HCT116 (cell line): ENCODE results near the gene FHOD3. TPM values are rescaled to one million over a fixed set of nuclear protein-coding genes. Genes with fewer than 3 reads are reported as not detected.

Experiments
- ATAC-seq: fragments of 200-7000 bp; cut with Tn5 transposase; 2 replicates; pipeline ENCODE4 v1.9.1; 2020; ENCODE audit warnings: mild to moderate bottlenecking, moderate library complexity
- BruUV-seq: library from RNA; stranded (reverse); fragments of 400-500 nt; replicated peaks from 2 replicates; lab custom pipeline; 2021; lab: Mats Ljungman, UMichigan
- CTCF ChIA-PET: fragments of 300-600 bp; sonication (Branson Sonifier 250); formaldehyde crosslinking; loops from one replicate; lab custom pipeline; 2021; ENCODE audit warnings: antibody characterized with exemption; lab: Charles Lee
- POLR2A ChIA-PET: fragments of 300-600, 350-600 bp; sonication (Branson Sonifier 250); formaldehyde crosslinking; loops from one replicate; lab custom pipeline; 2021; ENCODE audit warnings: antibody characterized with exemption; lab: Charles Lee
- RAD21 ChIA-PET, 2 experiments: fragments of 300-600 bp; sonication (Branson Sonifier 250); formaldehyde crosslinking; loops; one replicate each; lab custom pipeline; 2023; ENCODE audit warnings: low total read pairs in 2 of 2; ENCODE audit not compliant: uncharacterized antibody in 2 of 2, unreplicated experiment in 2 of 2, low non-redundant PET in 1 of 2; lab: Charles Lee
- DNase-seq: peaks from one replicate; pipeline ENCODE4 v3.0.0-alpha.2; 2010; ENCODE audit warnings: low read depth, low spot score
- H2AFZ ChIP-seq: fragments of 200-600 bp; shearing (Covaris generic), sonication (generic); 2 replicates; pipeline ENCODE4 v1.6.1; 2017; ENCODE audit warnings: low read depth, mixed run types, mixed read lengths, antibody characterized with exemption, low read length; ENCODE audit not compliant: poor library complexity, severe bottlenecking
- H3K27ac ChIP-seq: 2 replicates; pipeline ENCODE4 v1.5.1; 2012; ENCODE audit warnings: low read depth, low read length
- H3K27me3 ChIP-seq: fragments of 200-600 bp; sonication (generic); 2 replicates; pipeline ENCODE4 v1.6.1; 2016; ENCODE audit warnings: mixed run types, low read length, mixed read lengths; ENCODE audit not compliant: insufficient read depth
- H3K36me3 ChIP-seq, 2 experiments: fragments of 200-500 bp in 1 of 2; fragments of 200-600 bp in 1 of 2; sonication (Bioruptor generic) in 1 of 2; sonication (generic) in 1 of 2; 2 replicates each; pipeline versions ENCODE4 v1.5.1 to v1.6.1; 2014 to 2016; ENCODE audit warnings: low read length in 2 of 2, inconsistent platforms in 1 of 2, mixed read lengths in 1 of 2, mixed run types in 1 of 2; ENCODE audit not compliant: insufficient read depth in 2 of 2, control insufficient read depth in 1 of 2
- H3K4me1 ChIP-seq, 2 experiments: fragments of 200-600 bp in 1 of 2; sonication (generic) in 1 of 2; 2 replicates each; pipeline versions ENCODE4 v1.5.1 to v1.6.1; 2012 to 2017; ENCODE audit warnings: low read length in 2 of 2, inconsistent platforms in 1 of 2, mild to moderate bottlenecking in 1 of 2, mixed read lengths in 1 of 2, mixed run types in 1 of 2, moderate library complexity in 1 of 2; ENCODE audit not compliant: insufficient read depth in 2 of 2, control insufficient read depth in 1 of 2
- H3K4me2 ChIP-seq: fragments of 200-600 bp; sonication (generic); 2 replicates; pipeline ENCODE4 v1.6.1; 2017; ENCODE audit warnings: mixed run types, low read length, mixed read lengths
- H3K4me3 ChIP-seq, 2 experiments: fragments of 200-600 bp in 1 of 2; sonication (generic) in 1 of 2; replicated peaks in 1 of 2; 2 replicates each; pipeline ENCODE4 v1.5.1; 2011 to 2016; ENCODE audit warnings: low read length in 2 of 2, control low read depth in 1 of 2, low read depth in 1 of 2, mild to moderate bottlenecking in 1 of 2, mixed read lengths in 1 of 2, mixed run types in 1 of 2
- H3K79me2 ChIP-seq: fragments of 200-600 bp; sonication (generic); 2 replicates; pipeline ENCODE4 v1.6.1; 2017; ENCODE audit warnings: mild to moderate bottlenecking, mixed run types, low read length, moderate library complexity, mixed read lengths; ENCODE audit not compliant: insufficient read depth
- H3K9ac ChIP-seq: fragments of 200-600 bp; sonication (generic); 2 replicates; pipeline ENCODE4 v1.6.1; 2016; ENCODE audit warnings: low read length, mixed read lengths
- H3K9me2 ChIP-seq: fragments of 200-600 bp; sonication (generic), shearing (Covaris generic); 2 replicates; pipeline ENCODE4 v1.6.1; 2017; ENCODE audit warnings: mixed run types, mild to moderate bottlenecking, moderate library complexity; ENCODE audit not compliant: insufficient read depth
- H3K9me3 ChIP-seq, 2 experiments: fragments of 200-500 bp in 1 of 2; fragments of 200-600 bp in 1 of 2; sonication (Bioruptor generic) in 1 of 2; sonication (generic) in 1 of 2; 2 replicates each; pipeline ENCODE4 v1.6.1; 2014 to 2017; ENCODE audit warnings: low read length in 2 of 2, mixed read lengths in 2 of 2, inconsistent platforms in 1 of 2, low read depth in 1 of 2, mild to moderate bottlenecking in 1 of 2, mixed run types in 1 of 2, moderate library complexity in 1 of 2; ENCODE audit not compliant: control insufficient read depth in 1 of 2, insufficient read depth in 1 of 2
- H4K20me1 ChIP-seq: fragments of 200-600 bp; sonication (generic), shearing (Covaris generic); 2 replicates; pipeline ENCODE4 v1.6.1; 2017; ENCODE audit warnings: mixed run types, mild to moderate bottlenecking, moderate library complexity; ENCODE audit not compliant: insufficient read depth
- ATF3 ChIP-seq: IDR thresholded peaks from 2 replicates; pipeline ENCODE4 v1.6.1; 2012
- CBX3 ChIP-seq: IDR thresholded peaks from 2 replicates; pipeline ENCODE4 v1.6.1; 2012; ENCODE audit warnings: low read depth
- CTCF ChIP-seq, 3 experiments: fragments of 200-600 bp in 1 of 3; sonication (generic) in 1 of 3; IDR thresholded peaks in 2 of 3; conservative IDR thresholded peaks in 1 of 3; 2 replicates each; pipeline ENCODE4 v1.5.1; 2012 to 2017; ENCODE audit warnings: low read depth in 2 of 3, low read length in 2 of 3, antibody characterized with exemption in 1 of 3, borderline replicate concordance in 1 of 3, control low read depth in 1 of 3, mild to moderate bottlenecking in 1 of 3, mixed read lengths in 1 of 3, mixed run types in 1 of 3, moderate library complexity in 1 of 3; ENCODE audit not compliant: insufficient read depth in 1 of 3
- EGR1 ChIP-seq: IDR thresholded peaks from 2 replicates; pipeline ENCODE4 v1.6.1; 2012; ENCODE audit warnings: low read depth
- ELF1 ChIP-seq: IDR thresholded peaks from 2 replicates; pipeline ENCODE4 v1.6.1; 2012; ENCODE audit warnings: low read depth, borderline replicate concordance
- EZH2 ChIP-seq: fragments of 200-600 bp; sonication (generic); IDR thresholded peaks from 2 replicates; pipeline ENCODE4 v1.6.1; 2017; ENCODE audit warnings: antibody characterized with exemption, mixed run types
- EZH2phosphoT487 ChIP-seq: fragments of 200-600 bp; IDR thresholded peaks from 2 replicates; pipeline ENCODE4 v1.6.1; 2018; ENCODE audit warnings: antibody characterized with exemption, borderline replicate concordance
- JUND ChIP-seq: IDR thresholded peaks from 2 replicates; pipeline ENCODE4 v1.6.1; 2012
- POLR2A ChIP-seq: IDR thresholded peaks from 2 replicates; pipeline ENCODE4 v1.7.0; 2011; ENCODE audit warnings: borderline replicate concordance; ENCODE audit not compliant: insufficient read depth, insufficient read length; ENCODE audit errors: extremely low read depth
- RAD21 ChIP-seq: IDR thresholded peaks from 2 replicates; pipeline ENCODE4 v1.6.1; 2012; ENCODE audit warnings: low read depth, mild to moderate bottlenecking
- SIN3A ChIP-seq: IDR thresholded peaks from 2 replicates; pipeline ENCODE4 v1.6.1; 2012; ENCODE audit warnings: low read depth
- SP1 ChIP-seq: IDR thresholded peaks from 2 replicates; pipeline ENCODE4 v1.6.1; 2012; ENCODE audit warnings: low read depth
- TCF7L2 ChIP-seq: IDR thresholded peaks from 2 replicates; pipeline ENCODE4 v1.7.0; 2011; ENCODE audit warnings: borderline replicate concordance, inconsistent platforms; ENCODE audit not compliant: insufficient read depth, insufficient read length; ENCODE audit errors: extremely low read depth
- YY1 ChIP-seq: IDR thresholded peaks from 2 replicates; pipeline ENCODE4 v1.6.1; 2011; ENCODE audit warnings: low read length, low read depth, moderate library complexity, mild to moderate bottlenecking; ENCODE audit not compliant: insufficient replicate concordance; ENCODE audit errors: extremely low read depth
- ZBTB33 ChIP-seq: IDR thresholded peaks from 2 replicates; pipeline ENCODE4 v1.6.1; 2011; ENCODE audit warnings: mild to moderate bottlenecking, low read length, moderate library complexity; ENCODE audit not compliant: insufficient replicate concordance; ENCODE audit errors: extremely low read depth
- ZNF274 ChIP-seq: fragments of 200-500 bp; sonication (Bioruptor generic); IDR thresholded peaks from 2 replicates; pipeline ENCODE4 v1.6.1; 2014; ENCODE audit warnings: mild to moderate bottlenecking, low read depth, low read length, inconsistent platforms
- intact Hi-C: fragments of 100-400 bp; cut with micrococcal nuclease; formaldehyde crosslinking; loops from 2 replicates; pipeline ENCODE4 v1.10.0; 2022
- total RNA-seq: library from RNA; stranded (reverse); gene quantifications from one replicate; pipeline ENCODE4 v1.2.1, GENCODE V29; 2021; ENCODE audit not compliant: unreplicated experiment

The FHOD3 gene
- total RNA-seq, 1 experiment from 2014 or later = 4.0 TPM

GRCh38 chr18:36630917-36631316 is 333.4 kb downstream of the FHOD3 start:
- CTCF ChIA-PET = no interaction called here
- intact Hi-C loops = no loop called here
- POLR2A ChIA-PET = no interaction called here
- DNase-seq (no peak), ATAC-seq (no peak)
- Histone ChIP-seq H3K4me1 (no peaks in the 10 kb centered on the region), H3K9me2 (no peaks in the 10 kb centered on the region), H3K27ac (no peak overlapping the region), H3K36me3 (no peaks in the 10 kb centered on the region), H3K9me3 (no peaks in the 10 kb centered on the region), H3K4me3 (no peak overlapping the region), H3K4me2 (no peak overlapping the region), H3K27me3 (no peaks in the 10 kb centered on the region), H3K9ac (no peak overlapping the region), H4K20me1 (no peaks in the 10 kb centered on the region), H3K79me2 (no peaks in the 10 kb centered on the region), H2AFZ (no peak overlapping the region)
- no TSS peak for BruUV-seq
- TF ChIP-seq EZH2 (no peak), SP1 (no peak), JUND (no peak)
- TF ChIP-seq, all 23 proteins: peak for 0
- RAD21 ChIA-PET = no interaction called here

- no TSS peak for BruUV-seq
- Histone ChIP-seq H3K4me1 (no peaks in the 10 kb centered on the region), H2AFZ (no peak overlapping the region), H3K4me3 (no peak overlapping the region), H3K79me2 (no peaks in the 10 kb centered on the region), H3K9ac (no peak overlapping the region), H3K36me3 (no peaks in the 10 kb centered on the region), H3K4me2 (no peak overlapping the region), H4K20me1 (no peaks in the 10 kb centered on the region), H3K27ac (no peak overlapping the region), H3K27me3 (no peaks in the 10 kb centered on the region), H3K9me3 (no peaks in the 10 kb centered on the region), H3K9me2 (no peaks in the 10 kb centered on the region)
- ChIA-PET POLR2A (no interaction called here), CTCF (no interaction called here), RAD21 (no interaction called here)
- TF ChIP-seq POLR2A = no peak
- TF ChIP-seq EGR1 = no peak
- TF ChIP-seq ATF3 = no peak
- TF ChIP-seq YY1 = no peak
- TF ChIP-seq JUND = no peak
- no peak for TF ChIP-seq ZNF274
- no peak for TF ChIP-seq ZBTB33
- TF ChIP-seq RAD21 = no peak
- no peak for TF ChIP-seq CTCF (IDR thresholded peaks at IDR 0.05 in 2 of 3, conservative IDR thresholded peaks at IDR 0.05 in 1 of 3; ENCODE audit: borderline replicate concordance in 1 of 3, insufficient read depth in 1 of 3, low read depth in 2 of 3, low read length in 2 of 3)
- no peak for TF ChIP-seq ELF1
- TF ChIP-seq EZH2phosphoT487 = no peak
- TF ChIP-seq TCF7L2 = no peak
- no peak for TF ChIP-seq SP1
- no peak for TF ChIP-seq SIN3A
- TF ChIP-seq CBX3 = no peak
- DNase-seq (no peak), ATAC-seq (no peak)
- intact Hi-C loops = no loop called here
Observed at GRCh38 chr18:36633961-36634412, 336.5 kb downstream of the FHOD3 start.
